AG10803 (cell line): Measurements from ENCODE around the gene DRD2.

ENCODE experiments used
- DNase-seq: peaks from one replicate; pipeline ENCODE4 v3.0.0; 2010; ENCODE audit warnings: low read depth
- H3K4me3 ChIP-seq: 2 replicates; pipeline ENCODE4 v1.5.1; 2011; ENCODE audit warnings: mild to moderate bottlenecking, low read length, control low read depth
- CTCF ChIP-seq: conservative IDR thresholded peaks from 2 replicates; pipeline ENCODE4 v1.5.1; 2011; ENCODE audit warnings: mild to moderate bottlenecking, low read length, control low read depth, inconsistent platforms

The DRD2 gene

GRCh38 chr11:113410414-113411135 is 64.6 kb downstream of the DRD2 start:
- H3K4me3 ChIP-seq, result no peak overlapping the region
- DNase-seq, result no peak
- no peak for TF ChIP-seq CTCF

DNA sequence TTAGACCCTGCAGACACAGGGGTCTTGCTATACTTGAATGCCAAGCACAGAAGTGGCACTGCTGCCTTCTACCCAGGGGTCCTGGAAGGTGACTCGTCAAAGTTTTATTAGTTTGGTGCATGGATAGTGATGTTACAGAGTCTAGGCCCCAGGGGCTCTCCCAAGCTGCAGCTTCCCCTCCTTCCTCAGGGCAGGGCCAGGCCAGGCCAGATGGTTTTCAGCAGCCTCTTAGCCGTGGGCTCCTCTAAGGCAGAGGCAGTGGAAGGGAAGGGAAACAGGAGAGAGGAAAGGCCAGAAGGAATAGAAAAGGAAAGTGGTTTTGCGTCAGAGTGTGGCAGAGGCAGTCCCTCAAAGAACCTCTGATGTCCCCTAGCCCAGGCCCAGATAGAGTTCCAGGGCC is 65.7 kb downstream of the DRD2 start:
- DNase-seq, result no peak
- no peak for TF ChIP-seq CTCF
- H3K4me3 ChIP-seq, result no peak overlapping the region

- DNase-seq, result no peak
- no peak for TF ChIP-seq CTCF
- H3K4me3 ChIP-seq, result no peak overlapping the region
Measured at GRCh38 chr11:113408887-113409286, 66.3 kb downstream of the DRD2 start.

- DNase-seq, result no peak
- TF ChIP-seq CTCF, result no peak
- no peak overlapping the region for H3K4me3 ChIP-seq
Measured at GRCh38 chr11:113408206-113408605, 67.0 kb downstream of the DRD2 start.

GRCh38 chr11:113407163-113407562 is 68.0 kb downstream of the DRD2 start:
- TF ChIP-seq CTCF, result no peak
- H3K4me3 ChIP-seq, result no peak overlapping the region
- no peak for DNase-seq

- no peak for TF ChIP-seq CTCF
- no peak overlapping the region for H3K4me3 ChIP-seq
- DNase-seq, result no peak
Measured at GRCh38 chr11:113405724-113406478, 69.3 kb downstream of the DRD2 start.
